K562 (cell line): ENCODE data around the gene GTF2A1L.

Experiments
- CREM ChIP-seq: IDR thresholded peaks from 2 replicates; pipeline ENCODE4 v1.6.1; 2014; ENCODE audit warnings: antibody characterized with exemption, low read depth
- E2F1 ChIP-seq: sonication (generic); formaldehyde crosslinking; IDR thresholded peaks from 2 replicates; pipeline ENCODE4 v1.8.1; 2023; ENCODE audit warnings: mild to moderate bottlenecking, missing genetic modification reagents, moderate library complexity
- JUN ChIP-seq, 2 experiments: sonication (generic) in 1 of 2; formaldehyde crosslinking in 1 of 2; IDR thresholded peaks; 2 replicates each; pipeline versions ENCODE4 v1.6.1 to v1.8.0; 2012 to 2022; ENCODE audit warnings: borderline replicate concordance in 2 of 2, mild to moderate bottlenecking in 2 of 2, improper control_type of control experiment in 1 of 2, low read depth in 1 of 2, low read length in 1 of 2, missing genetic modification reagents in 1 of 2
- NFIC ChIP-seq: fragments of 450-650 bp; IDR thresholded peaks from 2 replicates; pipeline ENCODE4 v1.6.1; 2017; ENCODE audit warnings: mild to moderate bottlenecking, inconsistent platforms
- NR2C2 ChIP-seq, 2 experiments: fragments of 200-800 bp in 1 of 2; sonication (Bioruptor generic) in 1 of 2; sonication (generic) in 1 of 2; formaldehyde crosslinking in 1 of 2; IDR thresholded peaks; 2 replicates each; pipeline versions ENCODE4 v1.6.1 to v1.8.0; 2016 to 2022; ENCODE audit warnings: mild to moderate bottlenecking in 1 of 2, missing compliant biosample characterization in 1 of 2, missing genetic modification characterization in 1 of 2, missing genetic modification reagents in 1 of 2
- TAF15 ChIP-seq: fragments of 200-400 bp; formaldehyde crosslinking; IDR thresholded peaks from 2 replicates; pipeline ENCODE4 v1.6.1; 2017; ENCODE audit warnings: mild to moderate bottlenecking, low read depth, low read length, moderate library complexity
- TARDBP ChIP-seq: fragments of 450-650 bp; IDR thresholded peaks from 2 replicates; pipeline ENCODE4 v1.6.1; 2016
- TGIF2 ChIP-seq: sonication (generic); formaldehyde crosslinking; IDR thresholded peaks from 2 replicates; pipeline ENCODE4 v1.8.1; 2022; ENCODE audit warnings: mild to moderate bottlenecking, missing genetic modification reagents, moderate library complexity
- ZNF146 ChIP-seq: IDR thresholded peaks from one replicate; pipeline ENCODE4 v1.6.1; 2018; ENCODE audit warnings: missing compliant biosample characterization; ENCODE audit not compliant: unreplicated experiment

GRCh38 chr2:48673581-48673980 lies 55.9 kb downstream of the GTF2A1L start:
- TF ChIP-seq CREM (no peak), ZNF146 (CRISPR knock-in tag) (no peak), TGIF2 (CRISPR knock-in tag) (no peak), NFIC (no peak), TARDBP (no peak), E2F1 (no peak), JUN (IDR thresholded peaks at IDR 0.05; ENCODE audit: borderline replicate concordance, low read depth, low read length) (no peak), JUN (CRISPR knock-in tag; IDR thresholded peaks at IDR 0.05; ENCODE audit: borderline replicate concordance) (no peak), NR2C2 (CRISPR knock-in tag; IDR thresholded peaks at IDR 0.05) (no peak), NR2C2 (tag; IDR thresholded peaks at IDR 0.05) (no peak), TAF15 (no peak)
